ENCODE measurements around the gene POTEC.
"Not testable (repeated sequence)": the region's sequence is repeated elsewhere in the genome, so short reads cannot be mapped to it uniquely, and the experiment has no call there.

DNA sequence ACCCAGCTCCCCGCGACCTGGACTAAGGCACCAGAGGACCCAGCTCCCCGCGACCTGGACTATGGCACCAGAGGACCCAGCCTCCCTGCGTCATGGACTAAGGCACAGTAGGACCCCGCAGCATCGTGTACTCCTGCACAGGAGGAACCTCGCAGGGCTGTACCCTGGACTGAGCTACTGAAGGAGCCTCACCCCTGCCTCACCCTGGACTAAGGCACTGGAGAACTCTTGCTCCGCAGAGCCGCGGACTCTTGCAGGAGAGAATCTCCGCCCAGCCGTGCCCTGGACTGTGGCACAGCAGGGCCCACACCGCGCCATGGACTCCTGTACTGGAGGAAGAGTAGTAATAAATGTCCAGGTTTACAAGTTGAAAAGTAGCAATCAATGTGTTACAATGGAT is 67.9 kb downstream of the POTEC start:
- TF ChIP-seq POLR2AphosphoS5, POLR2A (IDR thresholded peaks at IDR 0.05; ENCODE audit: low read depth, low read length): not testable (repeated sequence)

All from GM12892 (cell line).